ENCODE measurements around the gene IDH2.
A peak's percentile ranks its signal among the peaks of the same experiment; 100 is the strongest.
"Not testable (repeated sequence)": the region's sequence is repeated elsewhere in the genome, so short reads cannot be mapped to it uniquely, and the experiment has no call there.

The IDH2 gene

GRCh38 chr15:90101969-90102890 lies at the start of gene IDH2:
TSS of gene IDH2 (minus strand) at chr15:90102468. CDS start at chr15:90102390, 78 bp downstream.
- DNase-seq, result peak; percentile 72

DNA sequence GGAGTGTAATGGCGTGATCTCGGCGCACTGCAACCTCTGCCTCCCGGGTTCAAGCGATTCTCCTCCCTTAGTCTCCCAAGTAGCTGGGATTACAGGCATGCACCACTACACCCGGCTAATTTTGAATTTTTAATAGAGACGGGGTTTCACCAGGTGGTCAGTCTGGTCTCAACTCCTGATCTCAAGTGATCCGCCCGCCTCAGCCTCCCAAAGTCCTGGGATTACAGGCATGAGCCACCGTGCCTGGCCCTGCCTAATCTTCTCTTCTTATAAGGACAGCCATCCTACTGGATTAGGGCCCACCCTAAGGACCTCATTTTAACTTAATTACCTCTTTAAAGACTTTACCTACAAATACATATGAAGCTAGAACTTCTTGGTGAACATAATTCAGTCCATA lies 48.3 kb upstream of the IDH2 start:
- DNase-seq, result not testable (repeated sequence)

- DNase-seq, result no peak
Measured at GRCh38 chr15:90149609-90150340, 47.5 kb upstream of the IDH2 start.

- not testable (repeated sequence) for DNase-seq
Measured at GRCh38 chr15:90146198-90146761, 44.0 kb upstream of the IDH2 start.

- no peak for DNase-seq
Measured at GRCh38 chr15:90145761-90146160, 43.5 kb upstream of the IDH2 start.

- no peak for DNase-seq
Measured at GRCh38 chr15:90145259-90145658, 43.0 kb upstream of the IDH2 start.

GRCh38 chr15:90143166-90143655 lies 40.9 kb upstream of the IDH2 start:
- peak; percentile 50 for DNase-seq

DNA sequence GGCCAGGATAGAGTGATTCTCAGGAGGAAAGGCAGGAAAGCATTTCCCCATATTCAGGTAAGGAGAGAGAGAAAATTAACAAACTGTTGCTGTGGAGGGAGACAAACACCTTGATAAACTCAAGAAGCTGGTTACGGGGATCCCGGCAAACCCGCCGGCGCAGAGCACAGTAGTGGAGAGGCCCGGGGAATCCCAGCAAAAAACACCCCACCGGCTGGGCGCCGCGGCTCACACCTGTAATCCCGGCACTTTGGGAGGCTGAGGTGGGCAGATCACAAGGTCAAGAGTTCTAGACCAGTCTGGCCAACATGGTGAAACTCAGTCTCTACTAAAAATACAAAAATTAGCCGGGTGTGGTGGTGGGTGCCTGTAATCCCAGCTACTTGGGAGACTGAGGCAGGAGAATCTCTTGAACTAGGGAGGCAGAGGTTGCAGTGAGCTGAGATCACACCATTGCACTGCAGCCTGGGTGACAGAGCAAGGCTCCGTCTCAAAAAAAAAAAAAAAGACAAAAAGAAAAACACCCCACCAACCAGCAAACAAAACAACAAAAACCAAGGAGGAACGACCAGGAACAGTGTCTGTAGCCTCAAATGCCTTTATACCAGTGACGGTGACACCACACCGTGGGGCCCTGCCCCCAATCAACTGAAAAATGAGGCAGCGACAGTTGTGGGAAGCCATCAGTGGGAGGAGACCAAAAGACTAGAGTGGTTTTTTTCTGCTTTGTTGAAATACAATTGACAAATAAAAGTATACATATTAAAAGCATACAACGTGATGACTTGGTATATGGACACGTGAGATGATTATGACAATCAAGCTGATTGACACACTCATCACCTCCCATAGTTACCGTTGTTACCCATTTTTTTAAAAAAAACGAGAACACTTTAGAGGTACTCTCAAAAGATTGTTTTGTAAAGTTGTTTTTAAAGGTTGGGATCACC lies 40.2 kb upstream of the IDH2 start:
- DNase-seq, result peak; percentile 23

- no peak for DNase-seq
Measured at GRCh38 chr15:90141646-90142045, 39.4 kb upstream of the IDH2 start.

- not testable (repeated sequence) for DNase-seq
Measured at GRCh38 chr15:90139549-90139948, 37.3 kb upstream of the IDH2 start.

GRCh38 chr15:90138071-90138833 lies 36.0 kb upstream of the IDH2 start:
- DNase-seq, result no peak

GRCh38 chr15:90132437-90132836 lies 30.2 kb upstream of the IDH2 start:
- no peak for DNase-seq

GRCh38 chr15:90131848-90132247 lies 29.6 kb upstream of the IDH2 start:
- no peak for DNase-seq

- DNase-seq, result no peak
Measured at GRCh38 chr15:90130291-90130690, 28.0 kb upstream of the IDH2 start.

DNA sequence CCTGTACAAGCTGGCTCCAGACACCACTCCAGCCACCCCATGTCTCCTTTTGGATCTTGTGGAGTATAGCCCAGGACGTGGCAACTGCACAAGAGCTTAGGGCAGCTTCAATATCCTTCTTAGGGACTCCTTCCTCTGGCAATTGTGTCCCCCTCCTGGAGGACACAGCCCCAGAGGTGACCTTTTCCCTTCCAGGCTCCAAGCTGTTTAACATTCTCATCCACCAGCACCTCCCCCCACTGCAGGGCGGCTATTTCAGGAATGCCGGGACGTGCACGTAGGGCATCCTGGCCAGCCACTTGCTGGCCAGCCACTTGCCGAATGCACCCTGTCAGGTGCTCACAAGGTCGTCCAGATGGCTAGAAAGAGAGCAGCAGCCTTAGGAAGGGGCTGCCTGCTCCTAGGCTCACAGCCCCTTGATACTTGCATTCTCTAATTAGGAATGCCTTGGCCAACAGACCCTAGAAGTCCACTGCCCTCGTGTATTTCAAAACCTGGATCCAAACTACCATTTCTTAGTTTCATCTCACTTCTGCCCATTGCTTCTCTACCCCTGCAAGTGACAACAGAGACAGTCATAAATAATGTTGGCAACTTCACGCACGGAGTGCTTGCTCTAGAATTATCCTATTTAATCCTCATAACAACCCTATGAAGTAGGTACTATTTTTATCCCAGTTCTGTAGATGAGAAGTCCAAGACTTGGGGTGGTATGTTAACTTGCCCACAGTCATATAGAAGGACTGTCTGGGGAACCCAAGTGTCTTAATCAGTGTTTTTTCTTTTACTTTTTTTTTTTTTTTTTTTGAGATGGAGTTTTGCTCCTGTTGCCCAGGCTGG lies 24.5 kb upstream of the IDH2 start:
- no peak for DNase-seq

GRCh38 chr15:90126022-90126421 lies 23.8 kb upstream of the IDH2 start:
- DNase-seq, result no peak

- DNase-seq, result no peak
Measured at GRCh38 chr15:90124507-90124906, 22.2 kb upstream of the IDH2 start.

GRCh38 chr15:90121086-90121485 lies 18.8 kb upstream of the IDH2 start:
- DNase-seq, result no peak

GRCh38 chr15:90119367-90119766 lies 17.1 kb upstream of the IDH2 start:
- DNase-seq, result no peak

DNA sequence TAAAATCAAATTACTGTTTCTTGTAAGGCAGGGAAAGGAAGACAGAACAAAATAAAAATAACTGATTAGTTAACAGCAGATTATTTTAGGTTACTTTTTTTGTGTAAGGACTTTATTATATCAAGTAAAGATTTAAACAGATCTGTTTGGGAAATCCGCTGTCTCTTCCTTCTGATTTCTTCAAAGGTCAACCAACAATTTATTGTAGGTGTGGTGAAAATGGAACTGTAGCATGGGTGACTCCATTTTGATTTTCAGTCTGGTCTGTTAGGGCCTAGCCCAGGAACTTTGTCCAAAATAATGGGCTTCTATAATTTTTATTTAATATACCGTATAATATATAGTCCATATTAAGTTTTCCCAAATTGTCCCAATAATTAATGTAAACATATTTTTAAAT lies 13.5 kb upstream of the IDH2 start:
- DNase-seq, result no peak

All from stimulated activated CD4-positive, alpha-beta T cell treated with anti-CD3 and anti-CD28 coated beads, Interleukin-12 subunit alpha, Interleukin-12 subunit beta, amount 100 ng/mL, for 4 hours (primary cell).